HG03521 (cell line): ENCODE data around the gene IL9R.
A peak's percentile ranks its signal among the peaks of the same experiment; 100 is the strongest.
"Not testable (repeated sequence)": the region's sequence is repeated elsewhere in the genome, so short reads cannot be mapped to it uniquely, and the experiment has no call there.

Experiments used
- ATAC-seq: cut with Tn5 transposase; IDR thresholded peaks from one replicate; pipeline ENCODE4 v1.9.1; 2021; ENCODE audit warnings: mild to moderate bottlenecking, moderate library complexity; ENCODE audit not compliant: unreplicated experiment

The IL9R gene

GRCh38 chrX:155998116-155998515 lies 620 bp downstream of the IL9R start:
- ATAC-seq: no peak

GRCh38 chrX:155998761-155999510 lies 1.4 kb downstream of the IL9R start:
- no peak for ATAC-seq

GRCh38 chrX:155999751-156000150 lies 2.3 kb downstream of the IL9R start:
- ATAC-seq: not testable (repeated sequence)

GRCh38 chrX:156000361-156000926 lies 2.9 kb downstream of the IL9R start:
- no peak for ATAC-seq

GRCh38 chrX:156001001-156001666 lies 3.6 kb downstream of the IL9R start:
- no peak for ATAC-seq

- ATAC-seq: no peak
These were observed 4.1 kb downstream of the IL9R start for GRCh38 chrX:156001667-156002021.

- ATAC-seq: no peak
These were observed 5.0 kb downstream of the IL9R start for GRCh38 chrX:156002507-156002906.

GRCh38 chrX:156003486-156004185 lies 6.1 kb downstream of the IL9R start:
- no peak for ATAC-seq

- ATAC-seq: no peak
These were observed 6.8 kb downstream of the IL9R start for GRCh38 chrX:156004256-156004655.

- ATAC-seq: no peak
These were observed 7.2 kb downstream of the IL9R start for GRCh38 chrX:156004740-156005139.

GRCh38 chrX:156005144-156005543 lies 7.6 kb downstream of the IL9R start:
- no peak for ATAC-seq

GRCh38 chrX:156006468-156006867 lies 9.0 kb downstream of the IL9R start:
- ATAC-seq: not testable (repeated sequence)

GRCh38 chrX:156008379-156008778 lies 10.9 kb downstream of the IL9R start:
- not testable (repeated sequence) for ATAC-seq

- ATAC-seq: no peak
These were observed 11.4 kb downstream of the IL9R start for GRCh38 chrX:156008915-156009314.

- not testable (repeated sequence) for ATAC-seq
These were observed 12.2 kb downstream of the IL9R start for GRCh38 chrX:156009691-156010090.

- peak; percentile 38 for ATAC-seq
These were observed 15.9 kb downstream of the IL9R start for GRCh38 chrX:156013286-156013953.

GRCh38 chrX:156019846-156020245 lies 22.4 kb downstream of the IL9R start:
- not testable (repeated sequence) for ATAC-seq

- ATAC-seq: not testable (repeated sequence)
These were observed 25.5 kb downstream of the IL9R start for GRCh38 chrX:156023002-156023401.

GRCh38 chrX:156024949-156025492 lies 27.5 kb downstream of the IL9R start:
- ATAC-seq: not testable (repeated sequence)

- not testable (repeated sequence) for ATAC-seq
These were observed 31.2 kb downstream of the IL9R start for GRCh38 chrX:156028653-156029237.
